T-helper 1 cell treated with Interleukin-12 subunit alpha and Interleukin-12 subunit beta and Interleukin-4 antibody, amounts not matched to agents 30 μg/mL and 1 μg/mL, for 36 hours (primary cell): ENCODE measurements around the gene C12orf42.

Experiments used
- H3K27ac Mint-ChIP-seq: one replicate; pipeline ENCODE4 v1.8.0; 2021; ENCODE audit warnings: mild to moderate bottlenecking, mixed read lengths
- H3K27me3 Mint-ChIP-seq: one replicate; pipeline ENCODE4 v1.8.0; 2021; ENCODE audit warnings: low read depth, mixed read lengths
- H3K36me3 Mint-ChIP-seq: one replicate; pipeline ENCODE4 v1.8.0; 2021; ENCODE audit warnings: low read depth, mixed read lengths
- H3K4me1 Mint-ChIP-seq: one replicate; pipeline ENCODE4 v1.8.0; 2021; ENCODE audit warnings: low read depth, mixed read lengths
- H3K4me3 Mint-ChIP-seq: one replicate; pipeline ENCODE4 v1.8.0; 2021; ENCODE audit warnings: mild to moderate bottlenecking, moderate library complexity, mixed read lengths
- H3K9me3 Mint-ChIP-seq: one replicate; pipeline ENCODE4 v1.8.0; 2021; ENCODE audit warnings: mixed read lengths

Gene C12orf42

GRCh38 chr12:103257763-103258162 lies 238.0 kb downstream of the C12orf42 start:
- Mint-ChIP-seq H3K27ac (no peak overlapping the region), H3K9me3 (peaks cover 5% of the 10 kb centered on the region), H3K27me3 (no peaks in the 10 kb centered on the region), H3K4me1 (no peaks in the 10 kb centered on the region), H3K4me3 (no peak overlapping the region), H3K36me3 (no peaks in the 10 kb centered on the region)
